ENCODE data around the gene YWHAE.
"Not testable (repeated sequence)": the region's sequence is repeated elsewhere in the genome, so short reads cannot be mapped to it uniquely, and the experiment has no call there.

YWHAE gene

GRCh38 chr17:1373707-1374237 lies 26.2 kb downstream of the YWHAE start:
- DNase-seq, result no peak

- DNase-seq, result no peak
These were observed 27.4 kb downstream of the YWHAE start for GRCh38 chr17:1372618-1373017.

- DNase-seq, result no peak
These were observed 28.0 kb downstream of the YWHAE start for GRCh38 chr17:1371893-1372590.

- no peak for DNase-seq
These were observed 31.4 kb downstream of the YWHAE start for GRCh38 chr17:1368588-1368987.

- no peak for DNase-seq
These were observed 32.7 kb downstream of the YWHAE start for GRCh38 chr17:1367351-1367745.

GRCh38 chr17:1366234-1366633 lies 33.8 kb downstream of the YWHAE start:
- DNase-seq, result no peak

GRCh38 chr17:1365445-1366039 lies 34.5 kb downstream of the YWHAE start:
- DNase-seq, result peak; percentile 32 to 39

- no peak for DNase-seq
These were observed 37.1 kb downstream of the YWHAE start for GRCh38 chr17:1362964-1363363.

GRCh38 chr17:1362065-1362848 lies 37.8 kb downstream of the YWHAE start:
- peak in 1 of 2 experiments; percentile 17 for DNase-seq

GRCh38 chr17:1360975-1361374 lies 39.0 kb downstream of the YWHAE start:
- no peak for DNase-seq

- peak in 1 of 2 experiments; percentile 14 for DNase-seq
These were observed 39.7 kb downstream of the YWHAE start for GRCh38 chr17:1360315-1360714.

GRCh38 chr17:1354030-1354429 lies 46.0 kb downstream of the YWHAE start:
- no peak for DNase-seq

- not testable (repeated sequence) for DNase-seq
These were observed 47.5 kb downstream of the YWHAE start for GRCh38 chr17:1352530-1352929.

GRCh38 chr17:1351971-1352370 lies 48.1 kb downstream of the YWHAE start:
- no peak for DNase-seq

GRCh38 chr17:1351275-1351674 lies 48.7 kb downstream of the YWHAE start:
- no peak for DNase-seq

- DNase-seq, result peak in 1 of 2 experiments; percentile 18
These were observed 52.3 kb downstream of the YWHAE start for GRCh38 chr17:1347589-1348323.

GRCh38 chr17:1344521-1344920 lies 55.5 kb downstream of the YWHAE start:
- no peak for DNase-seq

GRCh38 chr17:1343554-1343953 lies 56.5 kb downstream of the YWHAE start:
- DNase-seq, result no peak

GRCh38 chr17:1340371-1340770 lies 59.7 kb downstream of the YWHAE start:
- DNase-seq, result no peak

GRCh38 chr17:1331708-1332107 lies 68.3 kb downstream of the YWHAE start:
- DNase-seq, result no peak

- DNase-seq, result no peak
These were observed 70.2 kb downstream of the YWHAE start for GRCh38 chr17:1329745-1330343.

- DNase-seq, result no peak
These were observed 71.6 kb downstream of the YWHAE start for GRCh38 chr17:1328437-1328836.

- no peak for DNase-seq
These were observed 74.3 kb downstream of the YWHAE start for GRCh38 chr17:1325766-1326165.
